Measurements from ENCODE around the gene SFT2D3. TPM values are rescaled to one million over a fixed set of nuclear protein-coding genes. Genes with fewer than 3 reads are reported as not detected.
A peak's percentile ranks its signal among the peaks of the same experiment; 100 is the strongest.

Gene SFT2D3, protein sequence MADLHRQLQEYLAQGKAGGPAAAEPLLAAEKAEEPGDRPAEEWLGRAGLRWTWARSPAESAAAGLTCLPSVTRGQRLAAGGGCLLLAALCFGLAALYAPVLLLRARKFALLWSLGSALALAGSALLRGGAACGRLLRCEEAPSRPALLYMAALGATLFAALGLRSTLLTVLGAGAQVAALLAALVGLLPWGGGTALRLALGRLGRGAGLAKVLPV
- total RNA-seq (2011; cell fraction: chromatin; rRNA removed; ENCODE audit: low replicate concordance): 11.0 and 11.3 TPM in 2 replicates
- 15.0 and 17.7 TPM in 2 replicates for total RNA-seq (2011; cell fraction: nucleolus; rRNA removed)
- 14.9 and 19.2 TPM in 2 replicates for total RNA-seq (2011; cell fraction: nucleoplasm; rRNA removed)
- 8.9 and 12.1 TPM in 2 replicates for total RNA-seq (2014; rRNA removed)
- 7.7 and 9.1 TPM in 2 replicates for total RNA-seq (2014; rRNA removed; fragmentation: Illumina TruSeq; extraction: Trizol)
- 6.3 and 7.5 TPM in 2 replicates for total RNA-seq (2015; rRNA removed; fragmentation: Illumina TruSeq; extraction: Trizol)
- total RNA-seq (2021): 8.8 and 9.9 TPM in 2 replicates
- 9.1 and 9.2 TPM in 2 replicates for polyA plus RNA-seq (2011; rRNA removed)
- polyA plus RNA-seq (2011; cell fraction: cytosol; rRNA removed): 9.0 and 10.1 TPM in 2 replicates
- polyA plus RNA-seq (2011; cell fraction: nucleus; rRNA removed): 4.7 and 5.3 TPM in 2 replicates
- polyA plus RNA-seq (2012): 0.12 TPM in 1 of 2 replicates, not detected in the other
- polyA plus RNA-seq (2014; fragmentation: Illumina TruSeq; extraction: Trizol): 7.7 and 8.9 TPM in 2 replicates
- polyA plus RNA-seq (2014; fragmentation: Nextera tagmentation; extraction: Ambion mirVana): not detected
- polyA plus RNA-seq (2014; rRNA removed): 9.6 and 11.6 TPM in 2 replicates
- polyA minus RNA-seq (2011; rRNA and poly(A)+ RNA removed): 7.0 and 7.3 TPM in 2 replicates
- 3.8 and 4.8 TPM in 2 replicates for polyA minus RNA-seq (2011; cell fraction: cytosol; rRNA and poly(A)+ RNA removed)
- polyA minus RNA-seq (2011; cell fraction: nucleus; rRNA and poly(A)+ RNA removed): 7.0 and 9.7 TPM in 2 replicates
- Bru-seq, nascent RNA: percentile 90 among the genes with signal in this experiment
- percentile 64 among the genes with signal in this experiment for BruChase-seq, experiment 1, labeled RNA remaining after a 2-hour chase
- BruChase-seq, experiment 2, labeled RNA remaining after a 6-hour chase: percentile 69 among the genes with signal in this experiment
- long read RNA-seq, experiment 1, transcript SFT2D3-201 (1 exons, 3,735 nt): major isoform, 54 of 55 reads
- long read RNA-seq, experiment 1, partial matches to known transcripts: 0 of 55 reads
- long read RNA-seq, experiment 1, other reads (novel, unspliced or antisense): 1 of 55 reads
- long read RNA-seq, experiment 2, transcript SFT2D3-201 (1 exons, 3,735 nt): major isoform, 21 of 21 reads
- long read RNA-seq, experiment 2, partial matches to known transcripts: 0 of 21 reads
- long read RNA-seq, experiment 2, other reads (novel, unspliced or antisense): 0 of 21 reads
- long read RNA-seq, experiment 3, partial matches to known transcripts: 0 of 3 reads
- long read RNA-seq, experiment 3, other reads (novel, unspliced or antisense): 0 of 3 reads

DNA sequence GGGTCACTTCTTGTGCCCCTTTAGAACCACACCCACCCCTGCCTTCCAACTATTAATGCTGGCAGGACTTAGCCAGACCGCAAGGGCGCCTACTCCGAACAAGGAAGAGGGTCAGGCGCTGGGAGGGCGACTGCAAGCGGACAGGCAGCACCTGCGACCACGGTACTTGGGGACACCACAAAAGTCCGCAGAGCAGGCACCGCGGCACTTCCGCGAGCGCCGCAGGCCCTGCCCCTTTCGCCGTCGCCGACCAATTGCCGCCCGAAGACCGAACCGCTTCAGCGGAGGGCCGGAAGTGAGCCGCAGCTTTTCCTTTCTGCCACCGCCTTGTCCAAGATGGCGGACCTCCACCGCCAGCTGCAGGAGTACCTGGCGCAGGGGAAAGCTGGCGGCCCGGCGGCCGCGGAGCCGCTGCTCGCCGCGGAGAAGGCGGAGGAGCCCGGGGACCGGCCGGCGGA is at the start of gene SFT2D3:
Gene SFT2D3, plus strand, starts transcription at position 305 of the 458 bp plus-strand sequence. Its CDS starts 32 bp downstream, at position 337.
- CTCF ChIA-PET (ENCODE audit: low intra/inter-chr PET ratio): no interaction called here
- BruUV-seq (replicated peaks): no TSS peak
- no peak for TF ChIP-seq ZC3H4 (CRISPR knock-in tag; IDR thresholded peaks at IDR 0.05; ENCODE audit: borderline replicate concordance)
- TF ChIP-seq ZNF197 (CRISPR knock-in tag; IDR thresholded peaks at IDR 0.05; ENCODE audit: low read depth): no peak
- no peak for TF ChIP-seq MED1 (CRISPR knock-in tag; IDR thresholded peaks at IDR 0.05; ENCODE audit: borderline replicate concordance)
- no peak for TF ChIP-seq MCM2 (IDR thresholded peaks at IDR 0.05; ENCODE audit: low read depth)
- TF ChIP-seq SLC30A9 (CRISPR knock-in tag; IDR thresholded peaks at IDR 0.05): no peak
- no peak for TF ChIP-seq ZNF707 (CRISPR knock-in tag; conservative IDR thresholded peaks at IDR 0.05)
- TF ChIP-seq NCOA2 (IDR thresholded peaks at IDR 0.05; ENCODE audit: partially characterized antibody in 2 of 2): no peak
- TF ChIP-seq NONO (IDR thresholded peaks at IDR 0.05; ENCODE audit: low read depth in 2 of 2, low read length in 1 of 2): peak in 1 of 2 experiments; percentile 78; a peak in 2 of 4 replicates
- TF ChIP-seq, protein P1, sequence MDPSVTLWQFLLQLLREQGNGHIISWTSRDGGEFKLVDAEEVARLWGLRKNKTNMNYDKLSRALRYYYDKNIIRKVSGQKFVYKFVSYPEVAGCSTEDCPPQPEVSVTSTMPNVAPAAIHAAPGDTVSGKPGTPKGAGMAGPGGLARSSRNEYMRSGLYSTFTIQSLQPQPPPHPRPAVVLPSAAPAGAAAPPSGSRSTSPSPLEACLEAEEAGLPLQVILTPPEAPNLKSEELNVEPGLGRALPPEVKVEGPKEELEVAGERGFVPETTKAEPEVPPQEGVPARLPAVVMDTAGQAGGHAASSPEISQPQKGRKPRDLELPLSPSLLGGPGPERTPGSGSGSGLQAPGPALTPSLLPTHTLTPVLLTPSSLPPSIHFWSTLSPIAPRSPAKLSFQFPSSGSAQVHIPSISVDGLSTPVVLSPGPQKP (CRISPR knock-in tag; IDR thresholded peaks at IDR 0.05): no peak
- TF ChIP-seq FOS (IDR thresholded peaks at IDR 0.05; ENCODE audit: extremely low read depth, insufficient read length): no peak
- TF ChIP-seq, protein P2, sequence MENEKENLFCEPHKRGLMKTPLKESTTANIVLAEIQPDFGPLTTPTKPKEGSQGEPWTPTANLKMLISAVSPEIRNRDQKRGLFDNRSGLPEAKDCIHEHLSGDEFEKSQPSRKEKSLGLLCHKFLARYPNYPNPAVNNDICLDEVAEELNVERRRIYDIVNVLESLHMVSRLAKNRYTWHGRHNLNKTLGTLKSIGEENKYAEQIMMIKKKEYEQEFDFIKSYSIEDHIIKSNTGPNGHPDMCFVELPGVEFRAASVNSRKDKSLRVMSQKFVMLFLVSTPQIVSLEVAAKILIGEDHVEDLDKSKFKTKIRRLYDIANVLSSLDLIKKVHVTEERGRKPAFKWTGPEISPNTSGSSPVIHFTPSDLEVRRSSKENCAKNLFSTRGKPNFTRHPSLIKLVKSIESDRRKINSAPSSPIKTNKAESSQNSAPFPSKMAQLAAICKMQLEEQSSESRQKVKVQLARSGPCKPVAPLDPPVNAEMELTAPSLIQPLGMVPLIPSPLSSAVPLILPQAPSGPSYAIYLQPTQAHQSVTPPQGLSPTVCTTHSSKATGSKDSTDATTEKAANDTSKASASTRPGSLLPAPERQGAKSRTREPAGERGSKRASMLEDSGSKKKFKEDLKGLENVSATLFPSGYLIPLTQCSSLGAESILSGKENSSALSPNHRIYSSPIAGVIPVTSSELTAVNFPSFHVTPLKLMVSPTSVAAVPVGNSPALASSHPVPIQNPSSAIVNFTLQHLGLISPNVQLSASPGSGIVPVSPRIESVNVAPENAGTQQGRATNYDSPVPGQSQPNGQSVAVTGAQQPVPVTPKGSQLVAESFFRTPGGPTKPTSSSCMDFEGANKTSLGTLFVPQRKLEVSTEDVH (IDR thresholded peaks at IDR 0.05; ENCODE audit: low read depth, partially characterized antibody): peak; percentile 22
- TF ChIP-seq MCM7 (IDR thresholded peaks at IDR 0.05): no peak

More for the DNA sequence above, at the start of gene SFT2D3:
- Histone ChIP-seq H3K27ac (ENCODE audit: extremely low read depth, low read depth, low read length) (peak within 1 kb of the TSS; percentile 95), H4K20me1 (replicated peaks; ENCODE audit: control insufficient read depth, insufficient read depth, low read length) (no peaks in the 10 kb centered on the region; the same call in none of the 2 replicates), H3K9me3 (replicated peaks; ENCODE audit: control insufficient read depth, insufficient read depth, low read depth, low read length) (no peaks in the 10 kb centered on the region), H3K4me1 (replicated peaks in 1 of 2; ENCODE audit: control insufficient read depth in 2 of 2, insufficient read depth in 2 of 2, low read length in 2 of 2) (peaks cover 18 to 26% of the 10 kb centered on the region in 2 experiments), H3K36me3 (ENCODE audit: control insufficient read depth, insufficient read depth, low read length) (peaks cover 35% of the 10 kb centered on the region), H3K27me3 (ENCODE audit: control insufficient read depth in 2 of 2, insufficient read depth in 2 of 2, low read length in 2 of 2) (no peaks in the 10 kb centered on the region), H3K4me3 (peak within 1 kb of the TSS; percentile 83), H3K79me2 (ENCODE audit: control insufficient read depth, insufficient read depth, low read length) (peaks cover 35% of the 10 kb centered on the region), H3K9ac (ENCODE audit: insufficient read depth in 1 of 2, low read depth in 2 of 2, low read length in 2 of 2) (peak within 1 kb of the TSS; percentile 81 to 99), H2AFZ (ENCODE audit: low read depth, low read length) (peak within 1 kb of the TSS; percentile 92), H3K4me2 (ENCODE audit: insufficient read depth, low read length) (peak within 1 kb of the TSS; percentile 93), H3K9me1 (ENCODE audit: control insufficient read depth, insufficient read depth, low read length) (no peaks in the 10 kb centered on the region)
- peak; percentile 92 for ATAC-seq
- peak; percentile 78 to 96 (median 86) for DNase-seq (ENCODE audit: extremely low read depth in 1 of 4, low spot score in 3 of 4)
- intact Hi-C loops (cut with micrococcal nuclease) (loop anchor here (2.0 kb wide), 2 partner anchors 110 kb away; partner anchors contain the start of gene WDR33), in situ Hi-C loops (cut with MboI) (no loop called here)
- peak; percentile 78 for FAIRE-seq
- POLR2A ChIA-PET: interaction anchor here (0.6 to 1.3 kb wide), 6 partner anchors 9 to 197 kb away, joined by 3 to 4 read pairs (median 3); no protein-coding TSS in a partner anchor
- WGBS (ENCODE audit: insufficient coverage, low coverage, missing lambda C conversion rate): under 1% methylated on average over 44 of the region's 44 CpGs

Data from K562 (cell line).